ENCODE measurements around the gene KIAA1755.

DNA sequence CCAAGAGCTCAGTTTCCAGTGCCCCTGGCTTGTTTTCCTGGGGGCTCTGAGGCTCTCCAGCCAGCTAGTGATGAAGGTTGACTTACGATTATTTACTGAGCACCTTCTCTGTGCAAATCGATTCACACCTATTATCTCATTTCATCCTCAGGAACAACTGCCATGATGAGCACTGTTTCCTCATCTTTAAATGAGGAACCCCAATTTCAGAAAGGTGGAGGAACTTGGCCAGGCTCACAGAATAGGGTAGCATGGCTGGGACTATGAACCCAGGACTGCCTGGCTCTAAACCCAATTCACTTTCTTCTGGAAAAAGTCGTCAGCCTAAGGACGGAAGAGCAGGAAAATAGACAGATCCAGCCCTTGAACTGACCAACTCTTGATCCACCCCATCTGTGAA is 39.9 kb upstream of the KIAA1755 start:
- TF ChIP-seq, protein P1, sequence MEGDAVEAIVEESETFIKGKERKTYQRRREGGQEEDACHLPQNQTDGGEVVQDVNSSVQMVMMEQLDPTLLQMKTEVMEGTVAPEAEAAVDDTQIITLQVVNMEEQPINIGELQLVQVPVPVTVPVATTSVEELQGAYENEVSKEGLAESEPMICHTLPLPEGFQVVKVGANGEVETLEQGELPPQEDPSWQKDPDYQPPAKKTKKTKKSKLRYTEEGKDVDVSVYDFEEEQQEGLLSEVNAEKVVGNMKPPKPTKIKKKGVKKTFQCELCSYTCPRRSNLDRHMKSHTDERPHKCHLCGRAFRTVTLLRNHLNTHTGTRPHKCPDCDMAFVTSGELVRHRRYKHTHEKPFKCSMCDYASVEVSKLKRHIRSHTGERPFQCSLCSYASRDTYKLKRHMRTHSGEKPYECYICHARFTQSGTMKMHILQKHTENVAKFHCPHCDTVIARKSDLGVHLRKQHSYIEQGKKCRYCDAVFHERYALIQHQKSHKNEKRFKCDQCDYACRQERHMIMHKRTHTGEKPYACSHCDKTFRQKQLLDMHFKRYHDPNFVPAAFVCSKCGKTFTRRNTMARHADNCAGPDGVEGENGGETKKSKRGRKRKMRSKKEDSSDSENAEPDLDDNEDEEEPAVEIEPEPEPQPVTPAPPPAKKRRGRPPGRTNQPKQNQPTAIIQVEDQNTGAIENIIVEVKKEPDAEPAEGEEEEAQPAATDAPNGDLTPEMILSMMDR (IDR thresholded peaks at IDR 0.05; ENCODE audit: insufficient read depth, low read depth, low read length) = no peak
- TF ChIP-seq EZH2 (IDR thresholded peaks at IDR 0.05; ENCODE audit: insufficient read depth, low read length) = no peak

All from astrocyte (in vitro differentiated cells and primary cell).